ENCODE data around the gene UQCC3.
"Not testable (repeated sequence)": the region's sequence is repeated elsewhere in the genome, so short reads cannot be mapped to it uniquely, and the experiment has no call there.

UQCC3 gene

GRCh38 chr11:62665599-62666258, 5.7 kb upstream of the UQCC3 start:
- peak overlapping the region; percentile 96 for H3K4me3 ChIP-seq (ENCODE audit: low read depth, low read length)

- H3K4me3 ChIP-seq (ENCODE audit: low read depth, low read length): peak overlapping the region; percentile 96
Measured at GRCh38 chr11:62666259-62666926, 5.1 kb upstream of the UQCC3 start.

GRCh38 chr11:62667460-62667859, 4.0 kb upstream of the UQCC3 start:
- no peak overlapping the region for H3K4me3 ChIP-seq (ENCODE audit: low read depth, low read length)

- H3K4me3 ChIP-seq (ENCODE audit: low read depth, low read length): no peak overlapping the region
Measured at GRCh38 chr11:62669420-62670161, 1.9 kb upstream of the UQCC3 start.

GRCh38 chr11:62671236-62671607, 251 bp upstream of the UQCC3 start:
- peak overlapping the region; percentile 95 for H3K4me3 ChIP-seq (ENCODE audit: low read depth, low read length)

DNA sequence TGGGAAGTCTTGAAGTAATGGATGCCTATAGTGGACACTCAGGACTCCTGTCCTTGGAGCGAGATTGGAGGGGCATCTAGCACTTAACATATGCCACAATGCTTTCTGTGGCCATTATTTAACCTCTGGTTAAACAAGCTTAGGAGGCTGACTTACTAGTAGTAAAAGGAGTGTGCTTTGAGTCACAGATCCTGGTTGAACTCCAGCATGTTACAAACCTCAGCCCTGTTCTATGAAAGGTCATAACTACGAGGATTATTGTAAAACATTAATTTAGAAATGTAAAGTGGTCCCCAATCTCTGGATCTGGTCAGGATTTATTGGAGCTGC, 1.7 kb downstream of the UQCC3 start:
- no peak overlapping the region for H3K4me3 ChIP-seq (ENCODE audit: low read depth, low read length)

DNA sequence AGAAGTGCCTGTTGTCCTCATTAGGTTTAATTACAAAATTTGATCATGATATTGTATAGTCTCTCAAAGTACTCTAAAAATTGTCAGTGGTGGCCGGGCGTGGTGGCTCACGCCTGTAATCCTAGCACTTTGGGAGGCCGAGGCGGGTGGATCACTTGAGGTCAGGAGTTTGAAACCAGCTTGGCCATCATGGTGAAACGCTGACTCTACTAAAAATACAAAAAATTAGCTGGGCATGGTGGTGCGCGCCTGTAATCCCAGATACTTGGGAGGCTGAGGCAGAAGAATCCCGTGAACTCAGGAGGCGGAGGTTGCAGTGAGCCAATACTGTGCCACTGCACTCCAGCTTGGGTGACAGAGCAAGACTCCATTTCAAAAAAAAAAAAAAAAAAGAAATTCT, 3.9 kb downstream of the UQCC3 start:
- not testable (repeated sequence) for H3K4me3 ChIP-seq (ENCODE audit: low read depth, low read length)

DNA sequence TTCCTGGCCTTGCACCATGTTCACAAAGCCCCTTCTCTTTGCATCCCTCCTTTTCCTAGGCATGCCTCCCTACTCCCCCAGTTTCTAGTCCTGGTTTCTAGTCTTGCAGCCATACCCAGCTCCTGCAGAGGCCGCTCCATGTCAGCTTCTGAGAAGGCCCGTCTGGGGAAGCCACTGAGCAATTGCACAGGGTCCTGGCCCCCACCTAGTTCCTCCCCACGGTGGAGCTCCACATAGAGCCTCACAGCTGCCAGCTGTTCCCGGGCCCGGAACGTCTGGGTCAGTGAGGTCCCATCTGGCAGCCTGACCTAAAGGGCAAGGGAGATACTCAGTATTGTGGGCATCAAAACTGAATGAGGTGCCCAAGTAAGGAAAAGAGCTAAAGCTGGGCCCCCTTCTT, 5.2 kb downstream of the UQCC3 start:
- H3K4me3 ChIP-seq (ENCODE audit: low read depth, low read length): no peak overlapping the region

GRCh38 chr11:62677156-62677555, 5.7 kb downstream of the UQCC3 start:
- H3K4me3 ChIP-seq (ENCODE audit: low read depth, low read length): no peak overlapping the region

DNA sequence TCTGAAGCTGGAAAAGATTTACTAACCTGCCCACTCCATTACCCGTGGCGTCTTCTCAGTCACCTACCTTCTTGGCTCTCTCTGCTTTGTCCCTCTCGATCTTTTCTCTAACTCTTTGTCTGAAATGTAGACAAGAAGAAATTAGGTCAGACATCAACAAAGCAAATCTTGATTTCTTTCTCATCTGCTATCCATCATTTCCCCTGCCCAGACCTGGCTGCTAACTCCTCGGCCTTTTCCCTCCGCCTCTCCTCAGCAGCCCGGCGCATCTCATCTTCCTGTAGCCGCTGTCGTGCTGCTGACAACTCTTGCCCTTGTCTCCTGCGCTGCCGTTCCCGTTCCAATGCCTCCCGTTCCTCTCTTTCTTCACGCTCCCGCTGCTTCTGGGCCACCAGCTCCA, 6.2 kb downstream of the UQCC3 start:
- H3K4me3 ChIP-seq (ENCODE audit: low read depth, low read length): no peak overlapping the region

GRCh38 chr11:62678433-62678769, 6.9 kb downstream of the UQCC3 start:
- peak overlapping the region; percentile 92 for H3K4me3 ChIP-seq (ENCODE audit: low read depth, low read length)

- peak within 1 kb of the TSS; percentile 92 for H3K4me3 ChIP-seq (ENCODE audit: low read depth, low read length)
Measured at GRCh38 chr11:62678770-62679696, 7.6 kb downstream of the UQCC3 start, which contains the start of gene UBXN1. TSS of gene UBXN1 (minus strand) at chr11:62679073. CDS start at chr11:62678923, 150 bp downstream.

DNA sequence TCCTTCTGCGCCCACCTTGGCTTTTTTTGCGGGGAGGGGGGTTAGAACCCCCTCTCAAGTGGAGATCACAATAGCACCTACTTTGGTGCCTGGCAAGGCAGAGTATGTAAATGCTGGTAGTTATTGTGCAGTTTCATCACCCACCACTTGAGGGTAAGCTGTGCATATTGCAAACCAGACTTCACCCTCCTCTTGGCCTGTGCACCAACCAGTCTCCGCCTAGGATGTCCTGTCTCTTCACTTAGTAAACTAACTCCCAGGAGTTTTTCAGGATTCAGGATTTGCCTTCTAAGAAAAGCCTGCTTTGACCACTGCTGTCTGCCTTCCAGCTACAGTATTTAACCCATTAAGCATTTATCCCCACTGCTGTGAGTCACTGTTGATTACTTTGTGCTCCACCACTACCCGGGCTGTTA, 9.4 kb downstream of the UQCC3 start:
- no peak overlapping the region for H3K4me3 ChIP-seq (ENCODE audit: low read depth, low read length)

DNA sequence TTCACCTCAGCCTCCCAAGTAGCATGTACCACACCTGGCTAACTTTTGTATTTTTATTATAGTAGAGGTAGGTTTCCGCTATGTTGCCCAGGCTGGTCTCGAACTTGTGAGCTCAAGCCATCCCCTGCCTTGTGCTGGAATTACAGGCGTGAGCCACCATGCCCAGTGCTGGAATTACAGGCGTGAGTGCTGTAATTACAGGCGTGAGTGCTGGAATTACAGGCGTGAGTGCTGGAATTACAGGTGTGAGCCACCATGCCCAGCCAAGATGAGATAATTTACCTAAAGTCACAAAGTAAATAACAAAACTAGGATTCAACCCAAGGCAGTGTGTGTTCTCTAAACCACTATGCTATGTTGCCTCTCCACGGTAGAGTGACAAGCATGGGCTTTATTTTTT, 11.0 kb downstream of the UQCC3 start:
- no peak overlapping the region for H3K4me3 ChIP-seq (ENCODE audit: low read depth, low read length)

DNA sequence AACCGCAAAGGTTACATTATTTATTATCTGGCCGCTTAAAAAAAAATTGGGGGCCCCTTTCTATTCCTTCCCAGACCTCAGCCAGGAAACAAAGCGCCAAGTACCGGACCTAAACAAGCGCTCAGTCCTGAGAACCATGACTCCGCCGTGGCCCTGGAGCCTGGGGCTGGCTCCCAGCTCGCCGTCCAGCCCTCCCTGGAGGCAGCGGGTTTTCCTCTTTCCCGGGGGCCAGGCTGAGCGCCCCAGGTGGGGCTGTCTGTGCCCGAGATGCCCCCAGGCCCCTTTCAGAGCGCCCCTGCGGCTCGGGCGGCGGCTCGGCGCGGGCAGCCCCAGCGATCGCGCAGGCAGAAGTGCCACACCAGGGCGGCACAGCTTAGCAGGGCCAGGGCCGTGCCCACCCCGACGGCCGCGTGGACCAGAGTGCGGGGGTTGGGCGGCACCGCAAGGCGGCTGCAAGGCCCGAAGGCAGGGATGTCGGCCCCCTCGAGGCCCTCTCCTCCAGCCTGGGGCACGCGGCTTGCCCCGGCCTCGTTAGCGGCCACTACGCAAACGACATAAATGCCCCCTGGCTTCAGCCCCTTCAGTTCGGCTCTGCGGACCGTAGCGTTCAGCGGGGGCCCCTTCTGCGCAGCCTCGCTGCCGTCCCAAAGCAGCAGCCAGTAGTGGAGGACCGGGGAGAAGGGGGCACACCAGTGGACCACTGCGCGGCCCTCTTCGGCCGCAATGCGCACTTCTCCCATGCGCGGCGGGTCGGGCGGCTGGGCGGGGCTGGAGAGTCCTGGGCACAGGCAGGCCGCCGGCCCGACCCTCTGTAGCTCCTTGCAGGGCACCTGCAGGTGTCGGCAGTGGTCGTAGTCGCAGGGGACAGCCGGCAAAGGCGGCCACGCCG, 16.3 kb downstream of the UQCC3 start:
- H3K4me3 ChIP-seq (ENCODE audit: low read depth, low read length): no peak overlapping the region

DNA sequence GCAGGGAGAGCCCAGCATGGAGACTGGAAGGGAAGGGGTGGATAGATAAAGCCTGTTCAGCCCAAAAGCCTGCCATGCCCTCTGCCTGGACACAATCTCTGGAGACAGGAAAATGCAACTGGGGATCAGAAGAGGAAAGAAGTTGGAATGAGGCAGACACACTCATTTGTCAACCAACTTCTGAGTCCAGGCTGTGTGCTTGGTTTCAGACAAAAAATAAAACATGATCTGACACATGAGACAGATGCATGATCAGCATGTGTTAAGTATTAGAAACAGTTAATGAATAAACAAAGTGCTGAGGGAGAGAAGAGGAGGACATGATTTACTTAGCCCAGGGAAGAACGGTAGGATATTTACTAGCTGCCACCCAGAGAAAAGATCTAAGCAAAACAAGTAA, 17.0 kb downstream of the UQCC3 start:
- H3K4me3 ChIP-seq (ENCODE audit: low read depth, low read length): no peak overlapping the region

GRCh38 chr11:62689421-62690183, 18.1 kb downstream of the UQCC3 start, which contains the start of gene LRRN4CL:
TSS of gene LRRN4CL (minus strand) at chr11:62689530. CDS start at chr11:62688508, 1,022 bp downstream.
- H3K4me3 ChIP-seq (ENCODE audit: low read depth, low read length): no peak within 1 kb of the TSS

DNA sequence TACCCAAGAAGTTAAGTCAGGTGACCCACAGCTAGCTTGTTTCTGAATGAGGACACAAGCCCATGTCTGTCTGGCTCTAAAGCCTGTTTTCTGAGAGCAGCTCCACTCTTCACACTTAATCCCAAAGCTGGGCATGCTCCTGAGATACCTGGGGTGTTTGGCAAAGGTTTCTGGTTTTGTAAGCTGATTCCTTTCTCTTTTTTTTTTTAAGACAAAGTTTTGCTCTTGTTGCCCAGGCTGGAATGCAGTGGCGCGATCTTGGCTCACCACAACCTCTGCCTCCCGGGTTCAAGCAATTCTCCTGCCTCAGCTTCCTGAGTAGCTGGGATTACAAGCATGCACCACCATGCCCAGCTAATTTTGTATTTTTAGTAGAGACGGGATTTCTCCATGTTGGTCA, 22.2 kb downstream of the UQCC3 start:
- H3K4me3 ChIP-seq (ENCODE audit: low read depth, low read length): not testable (repeated sequence)

DNA sequence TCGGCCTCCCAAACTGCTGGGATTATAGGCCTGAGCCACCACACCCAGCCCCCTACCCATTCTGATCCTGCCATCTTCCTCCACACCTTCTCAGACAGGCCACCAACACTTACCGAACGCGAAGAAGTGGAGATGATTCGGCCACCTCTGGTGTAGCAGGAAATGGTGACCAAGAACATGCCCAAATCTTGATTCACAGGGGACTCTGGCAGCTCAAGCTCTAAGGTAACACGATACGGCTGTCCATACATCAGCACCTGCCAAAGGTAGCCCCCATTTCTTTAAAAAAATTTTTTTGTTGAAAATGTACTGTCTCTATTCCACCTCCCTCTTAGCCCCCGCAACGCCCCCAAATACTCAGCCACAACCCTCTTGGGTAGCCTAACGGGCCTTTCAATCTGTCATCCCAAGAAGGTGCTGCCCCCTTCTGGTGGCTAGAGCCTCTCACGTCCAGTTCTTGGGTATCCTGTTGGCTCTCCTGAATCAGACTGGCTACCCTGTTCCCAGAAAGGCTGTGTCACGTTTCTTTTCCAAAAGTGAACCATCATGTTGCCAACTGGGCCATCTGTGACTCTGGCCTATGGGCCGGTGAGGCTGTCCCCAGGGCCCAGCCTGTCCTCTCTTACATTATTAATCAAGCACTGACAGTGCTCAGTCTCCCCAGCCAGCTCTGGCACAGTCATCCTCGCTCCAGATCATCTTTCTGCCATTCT, 23.1 kb downstream of the UQCC3 start:
- no peak overlapping the region for H3K4me3 ChIP-seq (ENCODE audit: low read depth, low read length)
